HG03135 (cell line): ENCODE measurements around the gene DENND4A.
"Not testable (repeated sequence)": the region's sequence is repeated elsewhere in the genome, so short reads cannot be mapped to it uniquely, and the experiment has no call there.

ENCODE experiments used
- ATAC-seq: cut with Tn5 transposase; IDR thresholded peaks from one replicate; pipeline ENCODE4 v1.9.1; 2021; ENCODE audit warnings: mild to moderate bottlenecking, moderate library complexity; ENCODE audit not compliant: unreplicated experiment

DENND4A gene

DNA sequence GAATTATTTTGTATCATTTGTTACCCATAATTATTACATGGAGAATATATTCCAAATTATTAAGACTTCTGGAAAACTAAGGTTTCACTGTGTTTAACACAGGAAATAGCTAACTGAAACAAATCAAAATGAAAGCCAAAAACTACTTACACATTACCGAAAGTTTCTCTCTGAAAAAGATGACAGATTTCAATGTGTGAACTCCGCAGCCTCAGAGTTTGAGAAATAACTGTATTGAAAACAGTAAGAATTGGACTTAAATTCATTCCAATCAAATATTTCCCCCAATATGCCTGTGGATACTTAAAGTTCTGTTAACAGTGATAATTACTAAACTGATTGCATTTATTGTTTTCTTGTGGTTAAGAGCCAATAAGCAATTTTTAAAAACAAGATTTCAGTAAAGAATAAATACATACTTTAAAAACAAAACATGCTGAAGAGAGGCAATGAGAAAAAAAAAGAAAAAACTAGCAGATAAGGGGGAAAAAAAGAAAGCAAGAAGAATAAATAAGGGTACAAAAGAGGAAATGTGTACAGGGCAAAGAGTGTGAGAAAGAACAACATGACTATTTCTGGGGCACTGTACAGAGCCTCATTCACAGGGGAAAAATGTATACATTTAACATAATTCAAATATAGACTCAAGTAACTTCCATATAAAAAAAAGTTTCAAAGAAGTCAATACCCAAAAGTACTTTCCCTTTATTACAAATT lies 30.7 kb downstream of the DENND4A start:
- no peak for ATAC-seq

DNA sequence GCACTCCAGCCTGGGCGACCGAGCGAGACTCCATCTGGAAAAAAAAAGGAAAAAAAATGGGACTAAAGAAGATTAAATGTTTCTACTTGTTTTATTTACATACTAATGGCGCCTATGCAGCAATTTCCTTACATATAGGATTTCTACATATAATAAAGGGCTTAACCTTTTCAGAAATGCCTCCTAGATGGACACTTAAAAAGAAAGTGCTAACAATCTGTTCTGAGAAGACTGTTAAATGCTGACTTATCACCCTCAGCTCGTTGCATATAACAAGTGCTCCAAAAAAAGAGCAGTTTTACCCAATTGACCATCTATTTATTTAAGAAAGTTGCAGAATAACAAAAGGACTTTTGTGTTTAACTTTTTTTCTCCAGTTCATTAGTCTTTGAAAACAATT lies 32.7 kb downstream of the DENND4A start:
- no peak for ATAC-seq

DNA sequence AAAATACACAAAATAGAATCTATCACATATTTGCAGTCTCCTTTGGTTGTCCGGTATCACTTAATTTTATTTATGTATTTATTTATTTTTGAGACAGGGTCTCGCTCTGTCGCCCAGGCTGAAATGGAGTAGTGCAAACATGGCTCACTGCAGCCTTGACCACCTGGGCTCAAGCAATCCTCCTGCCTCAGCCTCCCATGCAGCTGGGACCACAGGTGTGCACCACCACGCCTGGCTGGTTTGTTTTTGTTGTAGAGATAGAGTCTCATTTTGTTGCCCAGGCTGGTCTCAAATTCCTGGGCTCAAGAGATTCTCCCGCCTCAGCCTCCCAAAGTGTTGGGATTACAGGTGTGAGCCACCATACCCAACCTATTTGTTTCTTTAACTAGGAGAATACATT lies 33.9 kb downstream of the DENND4A start:
- ATAC-seq: no peak

DNA sequence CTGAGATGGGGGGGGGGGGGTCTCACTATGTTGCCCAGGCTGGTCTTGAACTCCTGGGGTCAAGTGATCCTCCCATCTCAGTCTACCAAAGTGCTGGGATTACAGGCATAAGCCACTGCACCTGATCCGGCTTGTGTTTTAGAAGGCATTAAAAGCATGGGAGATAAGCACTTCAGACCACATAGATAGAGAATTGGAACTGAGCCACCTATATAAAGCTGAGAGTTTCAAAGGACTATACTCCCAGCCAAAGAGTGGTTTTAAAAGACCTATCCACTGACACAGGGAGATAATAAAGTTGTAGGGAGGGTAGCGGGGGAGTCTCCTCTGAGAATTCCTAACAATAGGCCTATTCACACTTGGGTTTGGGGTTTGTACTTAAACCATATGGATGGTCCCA lies 34.8 kb downstream of the DENND4A start:
- ATAC-seq: no peak

DNA sequence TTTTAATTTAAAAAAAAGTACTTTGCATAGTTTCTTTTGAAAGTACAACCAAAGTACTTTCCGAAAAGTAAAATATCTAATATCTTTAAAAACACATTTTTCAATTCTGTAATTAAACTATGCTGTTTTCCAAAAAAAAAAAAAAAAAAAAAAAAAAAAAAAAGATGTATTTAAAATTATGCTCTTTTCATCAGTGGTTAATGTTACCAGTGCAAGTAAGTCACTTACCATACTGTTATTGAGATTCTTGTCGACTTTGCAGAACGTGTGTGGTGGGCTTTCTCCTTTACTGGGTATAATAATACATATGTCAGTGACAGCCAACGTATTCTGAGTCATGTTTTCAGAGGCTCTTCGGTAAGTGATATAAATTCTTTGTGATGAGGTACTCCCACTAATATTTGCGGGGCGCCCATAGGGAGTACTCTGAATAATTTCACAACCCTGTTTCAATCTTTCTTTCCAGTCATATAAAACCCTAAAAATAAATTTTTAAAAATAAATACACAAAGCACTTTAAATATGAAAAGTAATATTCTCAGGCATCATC lies 39.9 kb downstream of the DENND4A start:
- ATAC-seq: no peak

DNA sequence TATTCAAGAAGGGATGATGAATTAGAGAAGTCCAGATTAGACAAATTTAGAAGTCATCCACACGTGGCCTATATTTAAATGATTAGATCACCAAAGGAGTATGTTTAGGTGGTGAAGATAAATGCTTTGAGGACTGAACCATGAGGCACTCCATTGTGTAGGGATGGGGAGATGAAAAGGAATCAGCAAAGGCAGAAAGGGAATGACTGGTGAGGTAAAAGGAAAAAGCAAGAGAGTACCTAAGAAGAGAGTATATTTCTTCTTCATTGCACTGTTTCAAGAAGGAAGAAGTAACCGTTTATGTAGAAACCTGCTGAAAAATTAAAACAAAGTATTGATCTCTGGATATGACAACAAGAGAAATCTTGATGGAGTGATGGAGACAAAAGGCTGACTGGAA lies 40.7 kb downstream of the DENND4A start:
- ATAC-seq: no peak

DNA sequence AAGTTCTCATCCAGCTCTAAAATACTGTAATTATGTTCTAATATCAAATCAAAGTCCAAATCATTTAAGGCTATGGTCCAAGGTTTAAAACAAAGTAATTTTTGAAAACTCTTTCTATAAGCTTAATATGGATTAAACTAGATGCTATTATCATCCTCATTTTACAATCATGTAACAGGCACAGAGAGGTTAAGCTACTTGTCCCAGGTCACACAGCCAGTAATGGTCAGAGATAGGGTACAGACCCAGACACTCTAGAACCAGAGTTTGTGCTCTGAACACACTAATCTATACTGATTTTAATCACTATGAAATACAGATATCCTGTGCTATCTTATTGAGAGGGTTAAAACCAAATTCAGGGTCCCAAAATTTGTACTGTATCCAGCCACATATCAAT lies 44.8 kb downstream of the DENND4A start:
- no peak for ATAC-seq

DNA sequence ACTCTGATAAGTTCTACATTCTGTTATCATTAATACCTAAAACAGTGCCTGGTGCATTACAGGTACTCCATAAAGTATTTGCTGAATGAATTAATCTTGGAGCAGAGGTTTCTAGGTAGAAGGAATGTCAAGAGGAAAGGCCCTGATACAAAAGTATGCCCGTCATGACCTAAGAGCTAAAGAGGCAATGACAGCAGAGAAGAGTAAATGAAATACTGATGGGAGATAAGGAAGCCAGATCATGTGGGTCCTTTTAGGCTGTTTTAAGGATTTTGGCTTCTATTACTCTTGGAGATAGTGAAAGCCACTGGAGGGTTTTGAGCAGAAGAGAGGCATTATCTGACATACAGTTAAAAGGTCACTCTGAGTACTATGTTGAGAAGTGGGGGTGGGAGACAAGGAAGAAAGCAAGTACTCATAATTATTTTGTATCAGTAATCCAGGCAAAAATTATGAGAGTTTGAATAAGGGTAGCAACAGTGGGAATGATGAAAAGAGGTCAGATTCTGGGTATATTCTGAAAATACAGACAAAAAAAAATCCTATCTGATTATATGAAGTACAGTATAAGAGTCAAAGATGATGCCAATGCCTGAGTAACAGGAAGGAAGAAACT lies 48.3 kb downstream of the DENND4A start:
- no peak for ATAC-seq

DNA sequence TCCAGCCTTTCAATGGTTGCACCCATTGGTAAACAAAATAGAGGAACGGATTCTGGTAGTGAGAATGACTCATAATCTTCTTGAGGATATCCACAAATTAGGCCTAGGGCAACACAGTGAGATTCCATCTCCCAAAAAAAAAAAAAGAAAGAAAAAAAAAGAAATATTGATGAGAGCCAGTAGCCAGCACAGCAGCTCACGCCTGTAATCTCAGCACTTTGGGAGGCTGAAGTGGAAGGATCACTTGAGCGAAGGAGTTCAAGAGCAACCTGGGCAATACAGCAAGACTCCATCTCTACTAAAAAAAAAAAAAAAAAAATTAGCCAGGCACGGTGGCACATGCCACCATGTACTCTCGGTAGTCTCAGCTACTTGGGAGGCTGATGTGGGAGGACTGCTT lies 51.9 kb downstream of the DENND4A start:
- no peak for ATAC-seq

DNA sequence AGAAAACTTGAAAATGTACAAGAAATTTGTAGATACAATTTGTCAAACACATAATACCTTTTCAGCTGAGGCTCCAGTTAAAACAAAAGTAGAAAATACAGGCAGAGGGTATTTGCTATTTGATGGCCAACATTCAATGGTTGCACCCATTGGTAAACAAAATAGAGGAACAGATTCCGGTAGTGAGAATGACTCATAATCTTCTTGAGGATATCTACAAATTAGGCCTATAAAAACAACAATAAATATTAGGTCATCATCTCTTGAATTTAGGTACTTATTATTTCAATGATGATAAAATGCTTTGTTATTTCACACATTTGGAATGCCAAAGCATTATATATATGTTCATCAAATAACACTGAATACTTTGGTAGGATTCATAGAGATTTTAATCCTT lies 53.4 kb downstream of the DENND4A start:
- ATAC-seq: no peak

DNA sequence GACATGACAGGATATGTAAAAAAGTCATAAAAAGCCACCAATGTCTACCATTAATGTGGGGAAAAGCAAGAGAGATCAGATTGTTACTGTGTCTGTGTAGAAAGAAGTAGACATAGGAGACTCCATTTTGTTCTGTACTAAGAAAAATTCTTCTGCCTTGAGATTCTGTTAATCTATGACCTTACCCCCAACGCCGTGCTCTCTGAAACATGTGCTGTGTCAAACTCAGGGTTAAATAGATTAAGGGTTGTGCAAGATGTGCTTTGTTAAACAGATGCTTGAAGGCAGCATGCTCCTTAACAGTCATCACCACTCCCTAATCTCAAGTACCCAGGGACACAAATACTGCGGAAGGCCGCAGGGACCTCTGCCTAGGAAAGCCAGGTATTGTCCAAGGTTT lies 58.5 kb downstream of the DENND4A start:
- ATAC-seq: not testable (repeated sequence)

DNA sequence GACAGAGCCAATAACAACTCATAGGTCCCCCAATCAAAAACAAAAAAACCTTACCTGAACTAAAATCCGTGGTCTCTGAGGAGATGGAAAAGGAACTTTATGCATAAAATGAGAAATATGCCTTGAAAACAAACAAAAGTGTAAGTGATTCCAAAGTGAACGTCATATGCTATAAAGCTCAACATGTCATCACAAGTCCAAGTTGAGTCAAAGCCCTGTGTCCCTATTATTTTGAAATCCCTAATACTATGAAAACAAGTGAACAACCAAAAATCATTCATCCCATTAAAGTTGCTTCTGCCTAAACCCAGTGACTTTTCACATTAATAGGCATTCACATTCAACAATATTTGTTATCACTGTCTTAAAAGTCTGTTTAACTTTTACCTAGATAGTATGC lies 59.4 kb downstream of the DENND4A start:
- no peak for ATAC-seq

DNA sequence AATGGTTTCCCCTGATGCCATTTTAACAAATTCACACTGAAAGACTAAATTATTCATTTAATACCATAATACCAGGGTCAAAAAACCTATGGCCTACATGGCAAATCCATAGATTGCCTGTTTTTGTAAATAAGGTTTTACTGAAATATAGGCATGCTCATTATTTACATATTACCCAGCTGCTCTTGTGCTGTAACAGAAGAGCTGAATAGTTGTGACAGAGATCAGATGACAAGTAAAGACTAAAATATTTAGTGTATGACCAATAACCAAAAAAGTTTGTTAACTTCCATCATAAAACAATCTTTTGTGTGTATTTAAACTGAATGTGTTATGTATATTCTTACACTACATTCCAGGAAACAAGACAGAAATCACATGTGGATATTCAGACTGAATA lies 60.2 kb downstream of the DENND4A start:
- no peak for ATAC-seq

DNA sequence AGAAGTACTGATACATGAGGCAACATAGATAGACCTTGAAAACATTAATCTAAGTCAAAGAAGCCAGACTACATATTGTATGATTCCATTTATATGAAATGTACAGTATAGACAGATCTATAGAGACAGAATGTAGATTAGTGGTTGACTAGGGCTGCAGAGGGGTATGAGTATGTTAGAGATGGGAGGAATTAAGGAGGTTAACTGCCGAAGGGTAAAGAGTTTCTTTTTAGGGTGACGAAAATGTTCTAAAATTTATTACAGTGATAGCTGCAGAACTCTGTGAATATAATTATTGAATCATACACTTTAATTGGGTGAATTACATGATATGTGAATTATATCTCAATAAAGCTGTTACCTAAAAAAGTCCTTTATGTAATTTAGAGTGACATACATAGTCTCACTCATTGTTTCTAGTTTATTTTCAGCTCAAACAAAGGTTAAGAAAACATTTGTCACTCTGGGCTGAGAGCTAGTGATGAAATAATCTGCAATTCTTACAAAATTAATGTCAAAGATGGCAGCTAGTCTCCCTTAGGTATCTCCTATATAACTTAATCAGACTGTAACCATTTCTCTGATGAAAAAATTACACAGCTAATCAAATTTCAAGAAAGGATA lies 61.4 kb downstream of the DENND4A start:
- no peak for ATAC-seq

DNA sequence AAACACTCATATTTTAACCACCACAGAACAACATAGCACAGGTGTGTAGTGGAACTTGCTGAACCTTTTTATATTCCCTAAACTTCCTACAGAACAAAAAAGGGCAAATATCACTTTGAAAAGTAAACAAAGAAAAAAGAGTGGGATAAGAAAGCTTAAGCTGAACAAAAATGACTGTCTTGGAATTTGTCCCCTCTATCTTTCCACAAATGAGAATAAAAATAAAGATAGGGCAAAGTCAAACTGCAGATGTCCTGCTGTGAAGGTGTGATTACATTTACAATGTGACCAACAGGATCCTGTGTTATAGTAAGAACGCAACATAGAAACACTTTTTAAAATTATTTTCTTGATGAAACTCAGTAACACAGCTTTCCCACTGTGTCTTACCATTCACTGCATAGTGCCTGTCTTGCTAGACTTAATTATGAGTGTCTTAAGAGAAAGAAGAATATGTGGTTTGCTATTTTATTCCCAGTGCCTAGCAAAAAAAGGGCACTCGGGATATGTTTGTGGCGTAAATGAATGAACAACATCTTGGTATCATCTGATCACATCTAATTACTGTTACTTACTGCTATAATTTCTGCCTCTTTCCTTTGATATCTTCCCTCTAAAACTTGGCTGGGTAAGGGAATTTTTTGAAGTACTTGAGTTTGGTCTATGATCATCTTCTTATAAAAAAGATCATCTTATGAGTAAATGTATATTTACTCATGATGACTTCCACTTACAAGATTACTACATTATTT lies 67.5 kb downstream of the DENND4A start:
- no peak for ATAC-seq

DNA sequence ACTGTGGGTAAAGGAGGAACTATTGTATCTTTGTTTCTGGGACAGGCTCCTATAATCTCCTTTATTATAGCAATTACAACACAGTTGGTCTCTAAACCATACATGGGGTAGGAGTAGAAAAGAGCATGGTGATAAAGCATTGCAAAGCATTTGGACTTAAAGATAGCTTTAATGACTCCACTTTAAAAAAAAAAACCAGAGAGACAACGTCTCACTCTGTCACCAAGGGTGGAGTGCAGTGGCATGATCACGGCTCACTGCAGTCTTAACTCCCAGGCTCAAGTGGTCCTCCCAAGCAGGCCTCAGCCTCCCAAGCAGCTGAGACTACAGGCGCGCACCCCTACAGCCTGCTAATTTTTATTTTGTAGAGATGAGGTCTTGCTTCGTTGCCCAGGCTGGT lies 68.2 kb downstream of the DENND4A start:
- ATAC-seq: no peak

DNA sequence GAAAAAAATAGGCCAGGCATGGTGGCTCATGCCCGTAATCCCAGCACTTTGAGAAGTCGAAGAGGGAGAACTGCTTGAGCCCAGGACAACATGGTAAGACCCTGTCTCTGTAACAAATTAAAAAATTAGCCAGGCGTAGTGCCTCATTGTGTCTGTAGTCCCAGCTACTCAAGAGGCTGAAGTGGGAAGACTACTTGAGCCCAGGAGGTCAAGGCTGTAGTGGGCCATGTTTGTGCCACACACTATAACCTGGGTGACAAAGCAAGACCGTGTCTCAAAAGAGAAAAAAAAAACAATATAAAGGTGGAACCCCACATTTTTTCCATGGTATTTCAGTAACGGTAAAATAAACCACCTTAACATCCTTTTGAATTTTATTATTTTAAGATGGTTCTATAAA lies 69.9 kb downstream of the DENND4A start:
- no peak for ATAC-seq

DNA sequence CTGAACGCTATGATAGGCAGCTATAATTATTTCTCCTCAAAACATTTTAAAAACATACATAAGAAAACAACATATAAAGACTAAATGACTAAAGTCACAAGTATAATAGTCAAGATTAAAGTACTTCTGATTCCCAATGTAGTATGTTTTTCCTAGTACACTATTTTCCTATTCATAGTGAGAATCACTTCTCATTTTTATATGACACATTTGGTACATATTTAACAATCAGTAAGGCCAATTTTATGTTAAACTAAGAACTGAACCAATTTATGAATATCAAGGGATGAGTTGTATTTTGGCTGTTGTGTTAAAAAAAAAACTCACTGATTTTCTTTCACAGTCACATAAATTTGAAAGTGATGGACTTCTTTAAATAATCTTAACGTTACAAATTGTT lies 79.7 kb downstream of the DENND4A start:
- no peak for ATAC-seq

DNA sequence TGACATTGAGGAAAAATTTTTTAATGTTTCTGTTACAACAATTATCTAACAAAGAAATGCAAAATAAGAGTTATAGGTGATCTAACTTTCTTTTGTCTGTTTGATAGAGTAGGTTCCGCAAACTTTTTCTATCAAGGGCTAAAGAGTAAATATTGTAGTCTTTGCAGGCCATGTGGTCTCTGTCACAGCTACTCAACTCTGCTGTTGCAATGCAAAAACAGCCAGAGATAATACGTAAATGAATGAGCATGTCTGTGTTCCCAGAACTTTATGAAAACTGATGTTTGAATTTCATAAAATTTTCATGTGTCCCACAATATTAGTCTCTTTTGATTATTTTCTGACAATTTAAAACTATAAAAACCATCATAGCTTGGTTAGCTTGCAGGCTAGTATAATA lies 97.0 kb downstream of the DENND4A start:
- no peak for ATAC-seq

DNA sequence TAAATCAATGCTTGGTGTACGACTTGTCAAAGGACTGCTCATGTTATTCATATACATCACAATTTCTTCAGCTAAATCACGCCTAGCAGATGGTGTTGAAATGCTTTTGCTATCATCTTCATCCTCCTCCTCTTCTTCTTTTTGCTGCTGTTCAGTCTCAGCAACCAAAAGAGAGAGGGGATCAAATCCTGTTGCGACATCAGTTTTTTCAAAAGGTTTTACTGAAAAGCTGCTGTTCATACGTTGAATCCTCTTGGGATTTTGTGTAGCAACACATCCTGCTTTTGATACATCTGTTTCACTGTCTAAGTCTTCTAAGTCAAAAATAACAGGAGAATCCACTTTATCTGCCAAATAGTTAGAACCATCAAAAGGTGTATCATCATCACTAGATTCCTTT lies 101.3 kb downstream of the DENND4A start:
- ATAC-seq: no peak

DNA sequence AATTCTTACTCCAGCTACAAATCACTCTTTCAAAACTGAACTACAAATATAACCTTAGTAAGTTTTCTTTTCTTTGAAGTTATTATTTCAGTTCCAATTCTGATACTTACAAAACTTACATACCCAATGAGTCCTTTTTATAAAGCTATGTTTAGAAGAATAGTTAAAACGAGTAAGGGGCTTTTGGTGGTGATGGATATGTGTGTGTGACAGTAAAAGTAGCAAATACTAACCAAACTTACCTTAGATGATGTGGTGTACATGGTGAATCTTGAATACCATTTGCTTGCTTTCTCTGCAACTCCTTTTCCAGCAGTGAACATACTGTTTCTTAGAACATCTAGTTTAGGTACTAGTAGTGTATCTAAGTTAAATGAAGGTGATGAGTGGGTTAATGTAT lies 101.9 kb downstream of the DENND4A start:
- no peak for ATAC-seq

DNA sequence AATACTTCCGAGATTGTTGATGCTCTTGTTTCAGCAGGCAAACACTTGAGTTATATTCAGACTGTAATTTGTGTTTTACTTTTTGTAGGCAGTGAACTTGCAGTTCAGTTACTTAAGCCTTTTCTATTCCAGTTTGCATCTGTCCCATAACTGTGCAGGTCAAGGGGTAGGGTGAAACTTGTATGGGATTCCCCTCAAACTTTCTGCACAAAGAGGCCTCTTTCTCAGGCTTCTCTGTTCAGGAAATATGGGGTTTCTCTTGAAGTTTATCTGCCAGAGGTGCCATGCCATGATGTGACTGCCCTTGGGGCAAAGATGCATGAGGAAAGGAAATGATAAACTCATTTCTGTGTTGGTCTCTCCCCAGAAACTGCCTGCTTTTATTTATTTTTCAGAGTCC lies 103.6 kb downstream of the DENND4A start:
- no peak for ATAC-seq
